Measurements from ENCODE around the gene IKBKE.

Gene IKBKE

DNA sequence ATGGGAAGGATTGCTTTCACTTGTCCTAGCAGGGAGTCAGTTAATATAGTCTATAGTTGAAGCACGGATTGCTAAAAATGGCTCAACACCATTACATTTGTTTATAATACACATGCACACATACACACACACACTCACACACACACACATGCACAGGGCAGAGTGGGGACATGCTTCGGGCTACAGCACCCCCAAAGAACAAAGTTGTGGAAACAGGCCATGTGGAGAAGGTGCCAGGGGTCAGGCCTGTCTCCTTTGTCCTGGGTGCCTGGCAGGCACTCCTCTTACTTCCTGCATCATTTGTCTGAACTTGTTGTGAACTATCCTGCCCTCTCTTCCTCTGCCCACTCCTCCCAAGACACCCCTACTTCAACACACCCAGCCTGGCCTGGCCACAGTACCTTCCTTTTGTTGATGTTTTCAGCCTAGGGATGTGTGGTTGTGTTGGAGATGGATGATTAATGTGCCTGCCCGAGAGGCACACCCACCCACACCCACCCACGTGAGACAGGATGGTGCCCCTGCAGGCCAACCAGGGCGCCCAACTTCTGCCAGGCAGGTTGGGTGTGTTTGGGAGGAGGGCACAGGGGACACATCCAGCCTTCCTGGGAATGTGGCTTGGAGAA is 54.6 kb downstream of the IKBKE start:
- no peak overlapping the region for H3K4me3 ChIP-seq (replicated peaks; ENCODE audit: low read depth, low read length)
- TF ChIP-seq, protein P1, sequence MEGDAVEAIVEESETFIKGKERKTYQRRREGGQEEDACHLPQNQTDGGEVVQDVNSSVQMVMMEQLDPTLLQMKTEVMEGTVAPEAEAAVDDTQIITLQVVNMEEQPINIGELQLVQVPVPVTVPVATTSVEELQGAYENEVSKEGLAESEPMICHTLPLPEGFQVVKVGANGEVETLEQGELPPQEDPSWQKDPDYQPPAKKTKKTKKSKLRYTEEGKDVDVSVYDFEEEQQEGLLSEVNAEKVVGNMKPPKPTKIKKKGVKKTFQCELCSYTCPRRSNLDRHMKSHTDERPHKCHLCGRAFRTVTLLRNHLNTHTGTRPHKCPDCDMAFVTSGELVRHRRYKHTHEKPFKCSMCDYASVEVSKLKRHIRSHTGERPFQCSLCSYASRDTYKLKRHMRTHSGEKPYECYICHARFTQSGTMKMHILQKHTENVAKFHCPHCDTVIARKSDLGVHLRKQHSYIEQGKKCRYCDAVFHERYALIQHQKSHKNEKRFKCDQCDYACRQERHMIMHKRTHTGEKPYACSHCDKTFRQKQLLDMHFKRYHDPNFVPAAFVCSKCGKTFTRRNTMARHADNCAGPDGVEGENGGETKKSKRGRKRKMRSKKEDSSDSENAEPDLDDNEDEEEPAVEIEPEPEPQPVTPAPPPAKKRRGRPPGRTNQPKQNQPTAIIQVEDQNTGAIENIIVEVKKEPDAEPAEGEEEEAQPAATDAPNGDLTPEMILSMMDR (IDR thresholded peaks at IDR 0.05; ENCODE audit: low read depth, low read length, missing control alignments) = no peak
- DNase-seq (ENCODE audit: extremely low read depth, low read depth) = no peak

DNA sequence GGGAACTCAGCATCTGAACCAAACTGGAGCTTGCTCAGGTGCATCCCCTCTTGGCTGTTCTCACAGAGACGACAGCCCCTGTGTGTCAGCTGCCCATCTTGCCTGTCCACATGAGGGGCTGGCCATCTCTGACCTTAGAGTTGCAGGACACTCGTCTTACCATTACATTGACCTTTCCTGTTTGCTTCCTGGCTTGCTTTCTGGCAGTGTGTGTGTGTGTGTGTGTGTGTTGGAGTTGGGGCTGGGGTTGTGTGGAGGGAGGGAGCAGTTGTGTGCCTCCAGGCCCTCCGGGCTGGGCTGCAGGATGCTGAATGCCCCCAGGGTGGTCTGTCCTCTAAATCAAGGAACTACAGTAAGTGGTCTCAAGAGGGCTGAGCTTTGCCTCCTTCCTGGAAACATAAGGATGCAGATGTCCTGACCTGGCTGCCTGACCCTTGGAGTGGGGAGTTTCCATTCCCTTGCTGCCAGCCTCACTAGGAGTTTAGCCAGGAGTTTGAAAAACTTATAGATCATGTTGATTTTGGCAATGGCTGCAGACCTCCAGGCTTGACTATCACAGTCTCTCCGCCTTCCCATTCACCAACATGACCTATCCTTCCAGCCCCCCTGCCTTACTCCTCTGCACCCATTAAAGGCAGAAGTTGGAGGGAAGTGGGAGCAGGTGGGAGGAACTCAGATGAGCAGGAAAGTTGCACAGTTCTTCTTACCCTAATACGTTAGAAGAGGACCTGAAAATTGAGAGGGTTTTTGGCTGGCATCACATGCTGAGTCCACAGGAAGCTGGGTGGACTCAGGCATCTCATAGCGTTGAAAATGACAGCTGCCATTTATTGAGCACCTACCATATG is 56.0 kb downstream of the IKBKE start:
- H3K4me3 ChIP-seq (replicated peaks; ENCODE audit: low read depth, low read length) = no peak overlapping the region
- TF ChIP-seq, protein P1 (IDR thresholded peaks at IDR 0.05; ENCODE audit: low read depth, low read length, missing control alignments) = no peak
- DNase-seq (ENCODE audit: extremely low read depth, low read depth) = no peak

DNA sequence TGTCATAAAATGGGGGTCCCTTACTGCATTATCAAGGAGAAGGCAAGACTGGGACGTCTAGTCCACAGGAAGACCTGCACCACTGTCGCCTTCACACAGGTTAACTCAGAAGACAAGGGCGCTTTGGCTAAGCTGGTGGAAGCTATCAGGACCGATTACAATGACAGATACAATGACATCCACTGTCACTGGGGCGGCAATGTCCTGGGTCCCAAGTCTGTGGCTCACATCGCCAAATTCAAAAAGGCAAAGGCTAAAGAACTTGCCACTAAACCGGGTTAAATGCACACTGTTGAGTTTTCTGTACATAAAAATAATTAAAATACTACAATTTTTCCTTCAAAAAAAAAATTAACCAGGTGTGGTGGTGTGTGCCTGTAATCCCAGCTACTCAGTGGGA is 59.1 kb downstream of the IKBKE start:
- H3K4me3 ChIP-seq (replicated peaks; ENCODE audit: low read depth, low read length) = no peak overlapping the region
- TF ChIP-seq, protein P1 (IDR thresholded peaks at IDR 0.05; ENCODE audit: low read depth, low read length, missing control alignments) = no peak
- DNase-seq (ENCODE audit: extremely low read depth, low read depth) = no peak

DNA sequence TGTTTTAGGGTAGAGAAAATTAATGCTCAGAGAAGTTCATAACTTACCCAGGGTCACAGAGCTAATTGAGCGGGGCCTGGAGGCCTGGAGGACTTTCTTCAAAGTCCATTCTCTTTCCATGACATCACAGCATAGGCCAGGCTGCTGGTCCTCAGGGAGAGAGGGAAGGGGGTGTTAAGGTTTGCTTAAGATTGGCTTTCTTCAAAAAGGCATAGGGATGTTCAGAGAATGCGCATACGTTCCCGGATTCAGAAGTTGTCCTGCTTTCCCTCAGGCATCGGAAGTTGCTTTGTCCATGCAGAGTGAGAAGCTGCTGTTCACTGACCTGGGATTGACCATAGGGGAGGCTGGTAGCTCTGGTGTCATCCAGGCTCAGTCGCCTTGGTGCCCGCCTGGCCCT is 62.1 kb downstream of the IKBKE start:
- H3K4me3 ChIP-seq (replicated peaks; ENCODE audit: low read depth, low read length) = no peak overlapping the region
- TF ChIP-seq, protein P1 (IDR thresholded peaks at IDR 0.05; ENCODE audit: low read depth, low read length, missing control alignments) = no peak
- DNase-seq (ENCODE audit: extremely low read depth, low read depth) = no peak

DNA sequence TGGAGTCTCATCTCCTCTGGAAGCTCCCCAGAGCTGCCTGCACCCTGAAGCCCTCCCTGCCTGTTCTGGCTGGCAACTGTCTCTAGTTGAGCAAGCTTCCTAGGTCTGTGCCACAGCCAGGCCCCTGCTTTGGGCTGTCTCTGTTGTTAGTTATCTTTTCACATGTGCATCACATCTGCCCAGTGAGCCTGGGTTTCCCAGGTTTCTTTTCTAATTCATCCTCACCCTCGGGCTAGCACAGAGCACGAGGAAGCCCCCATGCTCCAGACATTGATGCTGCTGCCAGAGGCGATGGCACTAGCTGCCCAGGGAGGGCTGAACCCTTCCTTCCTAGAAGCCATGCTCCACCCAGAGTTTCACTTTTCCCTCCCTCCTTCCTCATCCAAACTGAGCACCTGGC is 64.3 kb downstream of the IKBKE start:
- H3K4me3 ChIP-seq (replicated peaks; ENCODE audit: low read depth, low read length) = no peak overlapping the region
- TF ChIP-seq, protein P1 (IDR thresholded peaks at IDR 0.05; ENCODE audit: low read depth, low read length, missing control alignments) = no peak

DNA sequence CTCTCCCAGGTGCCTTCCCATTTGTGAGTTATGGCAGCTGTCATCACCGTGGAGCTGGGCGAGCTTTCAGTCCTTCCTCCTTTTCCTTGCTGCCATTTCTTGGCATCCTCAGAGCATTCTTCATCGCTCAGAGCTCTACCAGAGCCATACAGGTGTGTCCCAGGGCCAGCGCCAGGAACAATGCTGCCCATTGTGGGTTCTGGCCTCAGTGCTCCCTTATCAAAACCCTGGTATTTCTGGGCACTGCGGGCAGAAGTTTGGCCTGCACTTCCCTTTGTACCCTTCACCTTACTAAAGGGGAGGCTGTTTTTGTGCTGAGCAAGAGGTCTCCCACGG is 65.5 kb downstream of the IKBKE start:
- H3K4me3 ChIP-seq (replicated peaks; ENCODE audit: low read depth, low read length) = no peak overlapping the region
- DNase-seq (ENCODE audit: extremely low read depth, low read depth) = no peak
- TF ChIP-seq, protein P1 (IDR thresholded peaks at IDR 0.05; ENCODE audit: low read depth, low read length, missing control alignments) = no peak

More for the DNA sequence above, 64.3 kb downstream of the IKBKE start:
- DNase-seq (ENCODE audit: extremely low read depth, low read depth) = no peak
